ENCODE results near the gene TRABD2B. TPM values are rescaled to one million over a fixed set of nuclear protein-coding genes. Genes with fewer than 3 reads are reported as not detected.

The TRABD2B gene
- total RNA-seq, 1 donor from 2014 or later = 1.4 TPM

- Histone ChIP-seq H3K27ac (replicated peaks) (no peak overlapping the region), H3K36me3 (no peaks in the 10 kb centered on the region), H3K9me3 (replicated peaks) (no peaks in the 10 kb centered on the region), H3K27me3 (ENCODE audit: low read depth) (peaks cover 24% of the 10 kb centered on the region), H3K4me1 (peaks cover 19% of the 10 kb centered on the region), H3K4me3 (no peak overlapping the region)
- intact Hi-C loops (cut with micrococcal nuclease) = no loop called here
- TF ChIP-seq, protein P1, sequence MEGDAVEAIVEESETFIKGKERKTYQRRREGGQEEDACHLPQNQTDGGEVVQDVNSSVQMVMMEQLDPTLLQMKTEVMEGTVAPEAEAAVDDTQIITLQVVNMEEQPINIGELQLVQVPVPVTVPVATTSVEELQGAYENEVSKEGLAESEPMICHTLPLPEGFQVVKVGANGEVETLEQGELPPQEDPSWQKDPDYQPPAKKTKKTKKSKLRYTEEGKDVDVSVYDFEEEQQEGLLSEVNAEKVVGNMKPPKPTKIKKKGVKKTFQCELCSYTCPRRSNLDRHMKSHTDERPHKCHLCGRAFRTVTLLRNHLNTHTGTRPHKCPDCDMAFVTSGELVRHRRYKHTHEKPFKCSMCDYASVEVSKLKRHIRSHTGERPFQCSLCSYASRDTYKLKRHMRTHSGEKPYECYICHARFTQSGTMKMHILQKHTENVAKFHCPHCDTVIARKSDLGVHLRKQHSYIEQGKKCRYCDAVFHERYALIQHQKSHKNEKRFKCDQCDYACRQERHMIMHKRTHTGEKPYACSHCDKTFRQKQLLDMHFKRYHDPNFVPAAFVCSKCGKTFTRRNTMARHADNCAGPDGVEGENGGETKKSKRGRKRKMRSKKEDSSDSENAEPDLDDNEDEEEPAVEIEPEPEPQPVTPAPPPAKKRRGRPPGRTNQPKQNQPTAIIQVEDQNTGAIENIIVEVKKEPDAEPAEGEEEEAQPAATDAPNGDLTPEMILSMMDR (IDR thresholded peaks at IDR 0.05; ENCODE audit: borderline replicate concordance) = no peak
- no peak for DNase-seq
Observed at GRCh38 chr1:47759251-47759935, 237.8 kb downstream of the TRABD2B start.

DNA sequence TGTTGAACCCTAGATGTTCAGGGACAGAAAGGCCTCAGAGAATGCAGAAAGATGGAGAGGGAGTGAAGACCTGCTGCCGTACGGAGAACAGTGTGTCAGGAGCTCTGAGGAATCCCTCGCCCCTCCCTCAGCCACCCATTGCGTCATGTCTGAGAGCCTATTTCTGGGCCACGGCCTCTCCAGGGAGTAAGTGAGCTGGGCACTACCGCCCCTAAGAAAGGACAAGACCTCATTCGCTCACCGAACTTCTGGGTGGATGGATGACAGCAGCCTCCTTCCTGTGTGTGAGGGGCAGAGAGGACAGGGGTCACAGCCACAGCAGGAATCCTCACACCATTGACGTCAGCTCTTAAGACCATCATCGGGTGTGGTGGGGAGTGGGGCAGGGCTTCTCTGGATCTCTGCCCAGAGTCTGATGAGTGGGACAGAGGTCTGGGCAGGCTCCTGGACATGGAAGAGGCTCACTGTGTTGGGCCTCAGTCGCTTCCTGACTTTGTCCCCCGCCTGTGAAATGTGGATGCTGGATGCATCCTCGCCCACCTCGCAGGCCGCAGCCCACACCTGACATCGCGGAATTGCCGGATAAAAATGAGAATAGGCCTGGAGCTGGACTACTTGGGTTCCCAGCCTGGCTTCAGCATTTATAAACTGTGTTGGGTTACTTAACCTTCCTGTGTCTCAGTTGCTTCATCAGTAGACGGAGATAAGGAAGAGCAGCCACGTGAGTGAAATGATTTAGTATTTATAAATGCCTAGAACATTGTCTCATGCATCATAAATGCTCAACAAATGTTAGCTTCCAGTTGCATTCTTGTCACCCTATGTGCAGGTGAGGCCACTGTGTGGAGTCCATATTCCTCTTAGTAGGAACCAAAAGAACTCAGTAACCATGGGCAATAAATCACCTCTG, 238.6 kb downstream of the TRABD2B start:
- H3K36me3 ChIP-seq = no peaks in the 10 kb centered on the region
- peaks cover 24% of the 10 kb centered on the region for H3K27me3 ChIP-seq (ENCODE audit: low read depth)
- H3K4me1 ChIP-seq = peaks cover 11% of the 10 kb centered on the region
- H3K4me3 ChIP-seq = no peak overlapping the region
- H3K9me3 ChIP-seq (replicated peaks) = no peaks in the 10 kb centered on the region
- DNase-seq = no peak
- TF ChIP-seq, protein P1 (IDR thresholded peaks at IDR 0.05; ENCODE audit: borderline replicate concordance) = no peak
- no peak overlapping the region for H3K27ac ChIP-seq (replicated peaks)
- intact Hi-C loops (cut with micrococcal nuclease) = no loop called here

DNA sequence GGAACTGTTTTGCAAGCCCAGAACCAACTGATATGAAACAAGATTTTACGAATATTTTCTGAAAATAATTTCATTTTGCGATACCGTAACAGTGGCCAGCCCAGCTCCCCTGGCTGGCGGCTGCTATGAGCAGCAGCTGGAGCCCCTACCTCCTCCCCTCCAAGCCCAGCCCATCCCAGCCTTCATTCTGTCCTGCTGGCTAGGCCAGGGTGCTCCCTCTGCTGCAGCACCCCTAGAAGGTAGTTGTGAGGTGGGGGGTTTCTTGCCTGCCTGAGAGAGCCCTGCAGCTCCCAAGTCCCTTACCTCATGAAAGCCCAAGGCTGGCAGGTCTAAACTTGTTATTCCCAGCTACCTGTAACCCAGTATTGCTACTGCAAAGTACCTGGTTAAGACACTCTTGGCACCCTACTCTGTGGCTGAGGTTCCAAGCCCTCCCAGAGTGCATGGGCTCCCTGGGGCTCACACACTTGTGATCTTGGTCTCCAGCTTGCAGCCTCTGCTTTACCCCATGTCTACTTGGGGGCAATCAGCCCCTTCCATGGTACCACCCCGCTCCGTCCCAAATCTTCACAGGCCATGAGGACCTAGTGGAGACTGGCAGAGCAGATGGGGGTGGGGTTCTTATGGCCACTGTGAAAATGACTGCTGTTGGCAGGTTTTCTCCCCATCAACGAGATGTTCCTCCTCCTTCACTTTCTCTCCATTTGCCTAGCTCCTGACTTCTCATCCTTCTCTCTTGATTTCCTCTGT, 239.8 kb downstream of the TRABD2B start:
- Histone ChIP-seq H3K27ac (replicated peaks) (no peak overlapping the region), H3K4me3 (no peak overlapping the region), H3K4me1 (peaks cover 5% of the 10 kb centered on the region), H3K36me3 (no peaks in the 10 kb centered on the region), H3K9me3 (replicated peaks) (no peaks in the 10 kb centered on the region), H3K27me3 (ENCODE audit: low read depth) (peaks cover 24% of the 10 kb centered on the region)
- intact Hi-C loops (cut with micrococcal nuclease) = no loop called here
- TF ChIP-seq, protein P1 (IDR thresholded peaks at IDR 0.05; ENCODE audit: borderline replicate concordance) = no peak
- DNase-seq = no peak

- peaks cover 5% of the 10 kb centered on the region for H3K4me1 ChIP-seq
- H3K4me3 ChIP-seq = no peak overlapping the region
- intact Hi-C loops (cut with micrococcal nuclease) = no loop called here
- no peak for DNase-seq
- no peaks in the 10 kb centered on the region for H3K9me3 ChIP-seq (replicated peaks)
- peaks cover 23% of the 10 kb centered on the region for H3K27me3 ChIP-seq (ENCODE audit: low read depth)
- no peak overlapping the region for H3K27ac ChIP-seq (replicated peaks)
- TF ChIP-seq, protein P1 (IDR thresholded peaks at IDR 0.05; ENCODE audit: borderline replicate concordance) = no peak
- H3K36me3 ChIP-seq = no peaks in the 10 kb centered on the region
Observed at GRCh38 chr1:47756411-47756810, 240.8 kb downstream of the TRABD2B start.

GRCh38 chr1:47756006-47756405, 241.2 kb downstream of the TRABD2B start:
- Histone ChIP-seq H3K27ac (replicated peaks) (no peak overlapping the region), H3K4me1 (peaks cover 5% of the 10 kb centered on the region), H3K36me3 (no peaks in the 10 kb centered on the region), H3K4me3 (no peak overlapping the region), H3K27me3 (ENCODE audit: low read depth) (peaks cover 19% of the 10 kb centered on the region), H3K9me3 (replicated peaks) (no peaks in the 10 kb centered on the region)
- TF ChIP-seq, protein P1 (IDR thresholded peaks at IDR 0.05; ENCODE audit: borderline replicate concordance) = no peak
- intact Hi-C loops (cut with micrococcal nuclease) = no loop called here
- DNase-seq = no peak
